ENCODE results near the gene THAP7. TPM values are rescaled to one million over a fixed set of nuclear protein-coding genes. Genes with fewer than 3 reads are reported as not detected.

THAP7 gene
- total and polyA plus RNA-seq, 2 of the 13 experiments (the other 11 are each of a cell fraction or from before 2014, with no cell fraction given): 13.0 to 25.5 TPM

DNA sequence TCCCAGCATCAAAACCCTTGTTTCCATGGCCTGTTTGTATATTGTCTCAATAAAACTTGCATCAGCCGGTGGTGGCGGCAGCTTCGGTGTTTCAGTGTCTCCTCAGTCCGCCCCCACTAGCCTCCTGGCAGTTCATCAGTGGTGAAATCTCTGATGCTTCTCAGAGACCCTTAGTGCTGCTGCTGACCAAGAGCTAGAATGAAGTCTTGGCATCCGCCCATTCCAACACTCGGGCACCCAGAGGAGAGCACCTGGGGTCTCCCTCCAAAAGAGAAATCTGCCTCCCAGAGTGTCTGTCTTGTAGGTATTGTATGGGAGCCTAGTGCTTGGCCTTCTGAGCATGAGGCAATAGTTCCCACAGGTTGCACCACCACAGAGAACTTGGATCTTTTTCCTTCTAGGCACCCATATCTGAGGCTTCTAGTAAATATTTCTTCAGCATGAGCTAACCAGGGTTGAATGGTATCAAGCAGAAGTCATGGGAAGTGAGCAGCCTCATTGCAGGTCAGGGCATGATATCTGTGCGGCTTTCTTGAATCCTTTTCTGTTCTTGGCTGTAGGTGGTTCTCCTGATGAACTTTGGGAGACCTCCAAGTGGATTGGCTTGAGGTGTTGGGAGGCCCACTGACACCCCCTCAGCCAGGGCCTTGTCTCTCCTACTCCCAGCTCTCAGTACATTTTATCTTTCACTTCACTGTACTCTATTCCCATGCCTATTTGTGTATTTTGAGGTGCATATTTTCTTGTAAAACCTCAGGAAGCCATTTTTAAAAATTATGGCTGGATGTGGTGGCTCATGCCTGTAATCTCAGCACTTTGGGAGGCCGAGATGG is 48.0 kb downstream of the THAP7 start (continued):
- TF ChIP-seq EP300 (IDR thresholded peaks at IDR 0.05; ENCODE audit: low read depth in 2 of 2, low read length in 2 of 2) (peak in 1 of 2 experiments; percentile 55; a peak in 1 of 4 replicates), EP300 (CRISPR knock-in tag; IDR thresholded peaks at IDR 0.05; ENCODE audit: borderline replicate concordance) (no peak), ZEB1 (IDR thresholded peaks at IDR 0.05; ENCODE audit: insufficient replicate concordance, low read depth) (peak; percentile 29), GTF3A (CRISPR knock-in tag; conservative IDR thresholded peaks at IDR 0.05) (no peak), HMGA1 (CRISPR knock-in tag; conservative IDR thresholded peaks at IDR 0.05) (no peak), ZNF124 (CRISPR knock-in tag; IDR thresholded peaks at IDR 0.05) (no peak), HOMEZ (CRISPR knock-in tag; IDR thresholded peaks at IDR 0.05; ENCODE audit: low read depth) (no peak), ZMYM2 (CRISPR knock-in tag; IDR thresholded peaks at IDR 0.05) (0 out of 2 replicates have a peak, but pooled peaks have one; percentile 25), ZNF761 (CRISPR knock-in tag; conservative IDR thresholded peaks at IDR 0.05) (no peak), ZNF800 (CRISPR knock-in tag; IDR thresholded peaks at IDR 0.05) (peak; percentile 38; the same call in 1 of the 2 replicates), BCL6 (CRISPR knock-in tag; IDR thresholded peaks at IDR 0.05) (peak; percentile 97), ZNF572 (CRISPR knock-in tag; IDR thresholded peaks at IDR 0.05) (no peak), HDAC2 (CRISPR knock-in tag; IDR thresholded peaks at IDR 0.05) (peak; percentile 47; the same call in 1 of the 2 replicates), ZNF331 (CRISPR knock-in tag; IDR thresholded peaks at IDR 0.05) (0 out of 2 replicates have a peak, but pooled peaks have one; percentile 53), ZNF790 (CRISPR knock-in tag; IDR thresholded peaks at IDR 0.05; ENCODE audit: borderline replicate concordance) (no peak), ZNF615 (CRISPR knock-in tag; IDR thresholded peaks at IDR 0.05; ENCODE audit: borderline replicate concordance) (0 out of 2 replicates have a peak, but pooled peaks have one; percentile 45), ELF3 (CRISPR knock-in tag; IDR thresholded peaks at IDR 0.05) (peak; percentile 50; the same call in 1 of the 2 replicates), MED1 (CRISPR knock-in tag; IDR thresholded peaks at IDR 0.05) (peak; percentile 35; the same call in 1 of the 2 replicates), SIN3A (IDR thresholded peaks at IDR 0.05; ENCODE audit: borderline replicate concordance, low read depth, low read length) (0 out of 2 replicates have a peak, but pooled peaks have one; percentile 40), HCFC1 (IDR thresholded peaks at IDR 0.05; ENCODE audit: low read depth, low read length) (no peak), ZNF263 (CRISPR knock-in tag; IDR thresholded peaks at IDR 0.05) (no peak)
- TF ChIP-seq, protein P1, sequence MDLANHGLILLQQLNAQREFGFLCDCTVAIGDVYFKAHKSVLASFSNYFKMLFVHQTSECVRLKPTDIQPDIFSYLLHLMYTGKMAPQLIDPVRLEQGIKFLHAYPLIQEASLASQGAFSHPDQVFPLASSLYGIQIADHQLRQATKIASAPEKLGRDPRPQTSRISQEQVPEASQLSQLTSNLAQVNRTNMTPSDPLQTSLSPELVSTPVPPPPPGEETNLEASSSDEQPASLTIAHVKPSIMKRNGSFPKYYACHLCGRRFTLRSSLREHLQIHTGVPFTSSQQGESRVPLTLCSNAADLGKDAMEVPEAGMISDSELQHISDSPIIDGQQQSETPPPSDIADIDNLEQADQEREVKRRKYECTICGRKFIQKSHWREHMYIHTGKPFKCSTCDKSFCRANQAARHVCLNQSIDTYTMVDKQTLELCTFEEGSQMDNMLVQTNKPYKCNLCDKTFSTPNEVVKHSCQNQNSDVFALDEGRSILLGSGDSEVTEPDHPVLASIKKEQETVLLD (CRISPR knock-in tag; IDR thresholded peaks at IDR 0.05; ENCODE audit: low read depth): no peak
- TF ChIP-seq, protein P2, sequence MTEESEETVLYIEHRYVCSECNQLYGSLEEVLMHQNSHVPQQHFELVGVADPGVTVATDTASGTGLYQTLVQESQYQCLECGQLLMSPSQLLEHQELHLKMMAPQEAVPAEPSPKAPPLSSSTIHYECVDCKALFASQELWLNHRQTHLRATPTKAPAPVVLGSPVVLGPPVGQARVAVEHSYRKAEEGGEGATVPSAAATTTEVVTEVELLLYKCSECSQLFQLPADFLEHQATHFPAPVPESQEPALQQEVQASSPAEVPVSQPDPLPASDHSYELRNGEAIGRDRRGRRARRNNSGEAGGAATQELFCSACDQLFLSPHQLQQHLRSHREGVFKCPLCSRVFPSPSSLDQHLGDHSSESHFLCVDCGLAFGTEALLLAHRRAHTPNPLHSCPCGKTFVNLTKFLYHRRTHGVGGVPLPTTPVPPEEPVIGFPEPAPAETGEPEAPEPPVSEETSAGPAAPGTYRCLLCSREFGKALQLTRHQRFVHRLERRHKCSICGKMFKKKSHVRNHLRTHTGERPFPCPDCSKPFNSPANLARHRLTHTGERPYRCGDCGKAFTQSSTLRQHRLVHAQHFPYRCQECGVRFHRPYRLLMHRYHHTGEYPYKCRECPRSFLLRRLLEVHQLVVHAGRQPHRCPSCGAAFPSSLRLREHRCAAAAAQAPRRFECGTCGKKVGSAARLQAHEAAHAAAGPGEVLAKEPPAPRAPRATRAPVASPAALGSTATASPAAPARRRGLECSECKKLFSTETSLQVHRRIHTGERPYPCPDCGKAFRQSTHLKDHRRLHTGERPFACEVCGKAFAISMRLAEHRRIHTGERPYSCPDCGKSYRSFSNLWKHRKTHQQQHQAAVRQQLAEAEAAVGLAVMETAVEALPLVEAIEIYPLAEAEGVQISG (CRISPR knock-in tag; IDR thresholded peaks at IDR 0.05): peak; percentile 33; the same call in 1 of the 2 replicates
